HG03135 (cell line): Measurements from ENCODE around the gene ITGA3.
A peak's percentile ranks its signal among the peaks of the same experiment; 100 is the strongest.

ENCODE experiments used
- ATAC-seq: cut with Tn5 transposase; IDR thresholded peaks from one replicate; pipeline ENCODE4 v1.9.1; 2021; ENCODE audit warnings: mild to moderate bottlenecking, moderate library complexity; ENCODE audit not compliant: unreplicated experiment

Gene ITGA3

GRCh38 chr17:50090971-50091917 lies 35.3 kb downstream of the ITGA3 start:
- no peak for ATAC-seq

- ATAC-seq, result no peak
Observed at GRCh38 chr17:50091918-50092285, 36.0 kb downstream of the ITGA3 start.

- ATAC-seq, result no peak
Observed at GRCh38 chr17:50093246-50093645, 37.3 kb downstream of the ITGA3 start.

- ATAC-seq, result no peak
Observed at GRCh38 chr17:50093807-50094206, 37.9 kb downstream of the ITGA3 start.

- ATAC-seq, result peak; percentile 41
Observed at GRCh38 chr17:50094243-50094752, 38.4 kb downstream of the ITGA3 start.

GRCh38 chr17:50094753-50095619 lies 39.1 kb downstream of the ITGA3 start, which contains the start of gene PDK2:
TSS of gene PDK2 (plus strand) at chr17:50095351. CDS start at chr17:50095436, 85 bp downstream.
- ATAC-seq, result peak; percentile 83

GRCh38 chr17:50095626-50096037 lies 39.7 kb downstream of the ITGA3 start:
- ATAC-seq, result no peak

GRCh38 chr17:50096092-50096491 lies 40.2 kb downstream of the ITGA3 start:
- no peak for ATAC-seq

GRCh38 chr17:50096758-50097157 lies 40.8 kb downstream of the ITGA3 start:
- ATAC-seq, result no peak

- ATAC-seq, result no peak
Observed at GRCh38 chr17:50097455-50097854, 41.5 kb downstream of the ITGA3 start.

GRCh38 chr17:50097926-50098325 lies 42.0 kb downstream of the ITGA3 start:
- no peak for ATAC-seq

- no peak for ATAC-seq
Observed at GRCh38 chr17:50098583-50098982, 42.7 kb downstream of the ITGA3 start.

- no peak for ATAC-seq
Observed at GRCh38 chr17:50099003-50099402, 43.1 kb downstream of the ITGA3 start.

- ATAC-seq, result no peak
Observed at GRCh38 chr17:50100480-50100883, 44.6 kb downstream of the ITGA3 start.

- ATAC-seq, result no peak
Observed at GRCh38 chr17:50100921-50101345, 45.0 kb downstream of the ITGA3 start.

- no peak for ATAC-seq
Observed at GRCh38 chr17:50101346-50102163, 45.6 kb downstream of the ITGA3 start.

- no peak for ATAC-seq
Observed at GRCh38 chr17:50102164-50102991, 46.5 kb downstream of the ITGA3 start.

- ATAC-seq, result no peak
Observed at GRCh38 chr17:50103252-50103651, 47.3 kb downstream of the ITGA3 start.

GRCh38 chr17:50103941-50104340 lies 48.0 kb downstream of the ITGA3 start:
- no peak for ATAC-seq

- no peak for ATAC-seq
Observed at GRCh38 chr17:50105811-50106210, 49.9 kb downstream of the ITGA3 start.
